HEK293 (cell line): ENCODE measurements around the gene PLXNA2.

Experiments used
- CTCF ChIA-PET: fragments of 350-600 bp; formaldehyde crosslinking; extraction: SDS; loops from one replicate; lab custom pipeline; 2021; ENCODE audit warnings: antibody characterized with exemption; lab: Yijun Ruan, JAX
- POLR2A ChIA-PET: fragments of 300-600 bp; formaldehyde crosslinking; extraction: SDS; loops from one replicate; lab custom pipeline; 2020; ENCODE audit warnings: antibody characterized with exemption, inconsistent platforms; lab: Yijun Ruan, JAX
- H3K27ac ChIP-seq: fragments of 200-500 bp; sonication (Bioruptor generic); 2 replicates; pipeline ENCODE4 v1.5.1; 2014; ENCODE audit warnings: low read depth, low read length, control low read depth, inconsistent platforms; ENCODE audit errors: extremely low read depth
- H3K36me3 ChIP-seq, 2 experiments: fragments of 200-500 bp in 1 of 2; sonication (Bioruptor generic) in 1 of 2; 1 replicate in 1 of 2; 2 replicates in 1 of 2; pipeline ENCODE4 v1.5.1; 2014 to 2017; ENCODE audit warnings: inconsistent platforms in 2 of 2, low read length in 2 of 2; ENCODE audit not compliant: control insufficient read depth in 2 of 2, insufficient read depth in 1 of 2
- H3K4me1 ChIP-seq: fragments of 200-500 bp; sonication (Bioruptor generic); 2 replicates; pipeline ENCODE4 v1.5.1; 2014; ENCODE audit warnings: mild to moderate bottlenecking, low read length, inconsistent platforms; ENCODE audit not compliant: control insufficient read depth, insufficient read depth
- H3K4me3 ChIP-seq: 2 replicates; pipeline ENCODE4 v1.5.1; 2011; ENCODE audit warnings: low read depth, mild to moderate bottlenecking, control low read depth, low read length, moderate library complexity
- H3K9me3 ChIP-seq: fragments of 200-500 bp; sonication (Bioruptor generic); 2 replicates; pipeline ENCODE4 v1.5.1; 2014; ENCODE audit warnings: low read depth, low read length, inconsistent platforms; ENCODE audit not compliant: control insufficient read depth, insufficient read depth
- BCL11B ChIP-seq: fragments of 450-650 bp; formaldehyde crosslinking; IDR thresholded peaks from 2 replicates; pipeline ENCODE4 v1.5.1; 2016; ENCODE audit warnings: low read depth, missing biosample characterization, missing genetic modification characterization
- CTCF ChIP-seq: fragments of 450-650 bp; formaldehyde crosslinking; IDR thresholded peaks from 2 replicates; pipeline ENCODE4 v1.5.1; 2016; ENCODE audit warnings: missing biosample characterization, missing genetic modification characterization
- PRDM10 ChIP-seq: fragments of 450-650 bp; formaldehyde crosslinking; IDR thresholded peaks from 2 replicates; pipeline ENCODE4 v1.5.1; 2016; ENCODE audit warnings: missing biosample characterization, missing genetic modification characterization
- ZBTB21 ChIP-seq: fragments of 450-650 bp; formaldehyde crosslinking; IDR thresholded peaks from 2 replicates; pipeline ENCODE4 v1.5.1; 2017; ENCODE audit warnings: missing biosample characterization, missing genetic modification characterization
- ZBTB44 ChIP-seq: fragments of 450-650 bp; IDR thresholded peaks from 2 replicates; pipeline ENCODE4 v1.5.1; 2018; ENCODE audit warnings: missing biosample characterization, mild to moderate bottlenecking, missing genetic modification characterization
- ZFP3 ChIP-seq: fragments of 450-650 bp; formaldehyde crosslinking; IDR thresholded peaks from 2 replicates; pipeline ENCODE4 v1.5.1; 2016; ENCODE audit warnings: low read depth, missing biosample characterization, missing genetic modification characterization
- ZNF175 ChIP-seq: fragments of 450-650 bp; formaldehyde crosslinking; IDR thresholded peaks from 2 replicates; pipeline ENCODE4 v1.5.1; 2016; ENCODE audit warnings: missing biosample characterization, missing genetic modification characterization
- ZNF19 ChIP-seq: fragments of 450-650 bp; formaldehyde crosslinking; IDR thresholded peaks from 2 replicates; pipeline ENCODE4; 2016; ENCODE audit warnings: missing biosample characterization, missing genetic modification characterization, low read depth
- ZNF239 ChIP-seq: fragments of 450-650 bp; formaldehyde crosslinking; IDR thresholded peaks from 2 replicates; pipeline ENCODE4 v1.5.1; 2016; ENCODE audit warnings: missing biosample characterization, missing genetic modification characterization
- ZNF292 ChIP-seq: fragments of 450-650 bp; formaldehyde crosslinking; IDR thresholded peaks from 2 replicates; pipeline ENCODE4 v1.5.1; 2016; ENCODE audit warnings: low read depth, missing biosample characterization, missing genetic modification characterization, borderline replicate concordance
- ZNF324 ChIP-seq: fragments of 450-650 bp; formaldehyde crosslinking; IDR thresholded peaks from 2 replicates; pipeline ENCODE4 v1.5.1; 2016; ENCODE audit warnings: missing biosample characterization, missing genetic modification characterization
- ZNF416 ChIP-seq: fragments of 450-650 bp; formaldehyde crosslinking; IDR thresholded peaks from 2 replicates; pipeline ENCODE4 v1.5.1; 2016; ENCODE audit warnings: missing biosample characterization, missing genetic modification characterization
- ZNF677 ChIP-seq: fragments of 450-650 bp; IDR thresholded peaks from 2 replicates; pipeline ENCODE4 v1.5.0; 2018; ENCODE audit warnings: missing biosample characterization, mild to moderate bottlenecking, missing genetic modification characterization, moderate library complexity
- ZNF701 ChIP-seq: fragments of 450-650 bp; formaldehyde crosslinking; IDR thresholded peaks from 2 replicates; pipeline ENCODE4 v1.5.1; 2016; ENCODE audit warnings: missing biosample characterization, missing genetic modification characterization

PLXNA2 gene

GRCh38 chr1:207983044-207983635 is 261.0 kb downstream of the PLXNA2 start:
- Histone ChIP-seq H3K27ac (no peak overlapping the region), H3K9me3 (no peaks in the 10 kb centered on the region), H3K4me1 (no peaks in the 10 kb centered on the region), H3K4me3 (no peak overlapping the region), H3K36me3 (no peaks in the 10 kb centered on the region)
- TF ChIP-seq ZNF19 (tag by site-specific recombination) (no peak), ZNF324 (tag by site-specific recombination) (no peak)
- ChIA-PET CTCF (interaction anchor here (1.1 kb wide), 1 partner anchor 10 kb away, joined by 4 read pairs; no protein-coding TSS in a partner anchor), POLR2A (no interaction called here)

- POLR2A ChIA-PET = no interaction called here
- TF ChIP-seq ZNF239 (no peak), CTCF (tag by site-specific recombination) (peak; percentile 46; the same call in 1 of the 2 replicates)
- CTCF ChIA-PET = interaction anchor here (0.5 to 2.1 kb wide), 19 partner anchors 9 to 306 kb away, joined by 3 to 17 read pairs (median 4); no protein-coding TSS in a partner anchor
- Histone ChIP-seq H3K36me3 (no peaks in the 10 kb centered on the region), H3K27ac (no peak overlapping the region), H3K4me1 (no peaks in the 10 kb centered on the region), H3K4me3 (no peak overlapping the region), H3K9me3 (no peaks in the 10 kb centered on the region)
These were observed 262.2 kb downstream of the PLXNA2 start for GRCh38 chr1:207981976-207982375.

- CTCF ChIA-PET = no interaction called here
- TF ChIP-seq ZBTB21 (tag by site-specific recombination) (no peak), PRDM10 (tag by site-specific recombination) (peak; percentile 40; the same call in 1 of the 2 replicates), ZFP3 (tag by site-specific recombination) (no peak), ZNF292 (no peak)
- H3K27ac ChIP-seq = no peak overlapping the region
- no peak overlapping the region for H3K4me3 ChIP-seq
- H3K4me1 ChIP-seq = no peaks in the 10 kb centered on the region
- H3K36me3 ChIP-seq = no peaks in the 10 kb centered on the region
- POLR2A ChIA-PET = no interaction called here
- H3K9me3 ChIP-seq = no peaks in the 10 kb centered on the region
These were observed 265.7 kb downstream of the PLXNA2 start for GRCh38 chr1:207978441-207978840.

- TF ChIP-seq ZBTB44 (tag by site-specific recombination) = no peak
- no peak for TF ChIP-seq ZNF677
- TF ChIP-seq ZNF416 = no peak
- no peak for TF ChIP-seq BCL11B (tag by site-specific recombination)
- TF ChIP-seq ZNF701 = no peak
- no peak for TF ChIP-seq ZNF175 (tag by site-specific recombination)
- TF ChIP-seq, all 188 proteins: peak for 0
- CTCF ChIA-PET = interaction anchor here (0.5 to 1.3 kb wide), 2 partner anchors 17 to 20 kb away, joined by 3 to 4 read pairs; no protein-coding TSS in a partner anchor
These were observed 266.3 kb downstream of the PLXNA2 start for GRCh38 chr1:207977876-207978275.

More at GRCh38 chr1:207977876-207978275, 266.3 kb downstream of the PLXNA2 start:
- Histone ChIP-seq H3K27ac (no peak overlapping the region), H3K36me3 (no peaks in the 10 kb centered on the region), H3K9me3 (no peaks in the 10 kb centered on the region), H3K4me3 (no peak overlapping the region), H3K4me1 (no peaks in the 10 kb centered on the region)
- POLR2A ChIA-PET = no interaction called here
